ENCODE measurements around the gene VKORC1L1.
A peak's percentile ranks its signal among the peaks of the same experiment; 100 is the strongest.

- TF ChIP-seq CTCF (IDR thresholded peaks at IDR 0.05 in 2 of 3, conservative IDR thresholded peaks at IDR 0.05 in 1 of 3; ENCODE audit: insufficient read depth in 2 of 3, low read depth in 1 of 3, low read length in 3 of 3) (no peak), NR0B1 (IDR thresholded peaks at IDR 0.05; ENCODE audit: partially characterized antibody) (no peak), SAFB2 (IDR thresholded peaks at IDR 0.05; ENCODE audit: borderline replicate concordance, low read depth, low read length, severe bottlenecking) (no peak), BHLHE40 (IDR thresholded peaks at IDR 0.05; ENCODE audit: low read length) (peak; percentile 87), HMGXB4 (CRISPR knock-in tag; IDR thresholded peaks at IDR 0.05) (no peak), POLR2AphosphoS2 (IDR thresholded peaks at IDR 0.05; ENCODE audit: low read length) (no peak), ZNF274 (IDR thresholded peaks at IDR 0.05; ENCODE audit: borderline replicate concordance, low read depth, low read length) (no peak), CHD2 (IDR thresholded peaks at IDR 0.05; ENCODE audit: low read depth, low read length) (0 out of 2 replicates have a peak, but pooled peaks have one; percentile 34), TCF7 (IDR thresholded peaks at IDR 0.05; ENCODE audit: borderline replicate concordance) (no peak), POLR2A (conservative IDR thresholded peaks at IDR 0.05) (peak; percentile 63), NFATC3 (IDR thresholded peaks at IDR 0.05) (no peak), ZBTB33 (CRISPR knock-in tag; IDR thresholded peaks at IDR 0.05) (no peak), RFX1 (IDR thresholded peaks at IDR 0.05) (no peak), FOXJ3 (CRISPR knock-in tag; IDR thresholded peaks at IDR 0.05) (no peak)
These were observed 54.9 kb downstream of the VKORC1L1 start for GRCh38 chr7:65927489-65928448.
